GM20431 (cell line): ENCODE measurements around the gene PCLO.
"Not testable (repeated sequence)": the region's sequence is repeated elsewhere in the genome, so short reads cannot be mapped to it uniquely, and the experiment has no call there.

Experiments used
- in situ Hi-C: fragments of 300-500 bp; cut with MseI, MboI; formaldehyde crosslinking; loops from one replicate; pipeline ENCODE4 v1.15.0; 2020; ENCODE audit warnings: low sequenced_read_pairs; ENCODE audit not compliant: unreplicated experiment

Gene PCLO

GRCh38 chr7:82755705-82756551, 406.8 kb downstream of the PCLO start:
- in situ Hi-C loops = no loop called here

GRCh38 chr7:82750007-82750406, 412.7 kb downstream of the PCLO start:
- in situ Hi-C loops = no loop called here

DNA sequence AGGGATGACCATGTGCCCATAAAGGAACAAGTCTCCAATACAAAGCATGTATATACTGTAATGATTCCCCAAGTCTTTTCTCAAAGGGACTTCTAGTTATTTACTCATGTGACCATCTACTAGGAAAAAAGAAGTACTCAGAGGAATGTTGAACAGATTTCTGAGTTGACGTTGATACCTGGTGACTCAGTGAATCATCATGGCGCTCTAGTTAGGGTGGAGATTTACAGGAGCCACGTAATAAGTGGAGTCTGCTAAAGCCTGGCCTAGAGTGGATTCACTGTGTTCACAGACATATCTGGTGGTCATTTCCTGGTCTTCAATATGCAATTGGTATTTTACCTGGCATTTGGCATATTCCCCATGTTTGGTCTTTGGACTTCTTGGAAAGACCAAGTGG, 416.9 kb downstream of the PCLO start:
- in situ Hi-C loops = loop anchor here (25.0 kb wide), 2 partner anchors 709 to 1259 kb away; no protein-coding TSS in a partner anchor

- in situ Hi-C loops = loop anchor here (25.0 kb wide), 2 partner anchors 708 to 1258 kb away; no protein-coding TSS in a partner anchor
These were observed 417.6 kb downstream of the PCLO start for GRCh38 chr7:82745117-82745516.

GRCh38 chr7:82742163-82742562, 420.5 kb downstream of the PCLO start:
- in situ Hi-C loops = loop anchor here (25.0 kb wide), 2 partner anchors 705 to 1255 kb away; no protein-coding TSS in a partner anchor

- in situ Hi-C loops = loop anchor here (25.0 kb wide), 2 partner anchors 704 to 1254 kb away; no protein-coding TSS in a partner anchor
These were observed 421.2 kb downstream of the PCLO start for GRCh38 chr7:82741493-82741892.

- in situ Hi-C loops = loop anchor here (25.0 kb wide), 2 partner anchors 703 to 1253 kb away; no protein-coding TSS in a partner anchor
These were observed 422.3 kb downstream of the PCLO start for GRCh38 chr7:82740246-82740848.

DNA sequence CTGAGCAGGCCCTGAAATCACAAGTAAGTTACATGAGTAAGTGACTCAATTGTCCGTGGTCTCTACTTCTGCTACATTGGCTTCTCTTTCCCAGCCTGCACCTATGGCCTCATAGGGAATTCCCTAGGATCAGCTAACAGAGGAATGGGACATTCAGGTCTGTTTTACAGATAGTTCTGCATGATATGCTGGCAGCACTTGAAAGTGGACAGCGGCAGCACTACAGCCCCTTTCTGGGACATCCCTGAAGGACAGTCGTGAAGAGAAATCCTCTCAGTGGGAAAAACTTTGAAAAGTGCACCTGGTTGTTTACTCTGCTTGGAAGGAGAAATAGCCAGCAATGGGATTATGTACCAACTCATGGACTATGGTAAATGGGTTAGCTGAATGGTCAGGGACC, 426.1 kb downstream of the PCLO start:
- in situ Hi-C loops = loop anchor here (25.0 kb wide), 2 partner anchors 699 to 1249 kb away; no protein-coding TSS in a partner anchor

DNA sequence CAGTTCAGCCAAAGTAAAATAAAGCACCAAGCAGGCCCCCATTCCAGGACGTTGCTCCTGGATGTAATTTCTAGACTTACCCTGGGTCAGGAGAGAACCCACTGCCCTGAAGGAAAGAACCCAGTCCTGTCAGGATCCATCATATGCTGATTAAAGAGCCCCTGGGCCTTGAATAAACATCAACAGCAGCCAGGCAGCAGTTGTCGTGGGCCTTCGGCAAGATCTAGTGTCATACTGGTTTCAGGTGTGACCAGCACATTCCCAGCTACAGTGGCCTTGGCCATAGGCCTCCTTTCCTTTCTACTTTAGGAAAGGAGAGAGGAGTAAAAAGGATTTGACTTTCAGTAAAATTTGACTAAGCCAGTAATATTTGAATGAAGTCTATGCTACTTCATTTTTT, 430.0 kb downstream of the PCLO start:
- in situ Hi-C loops = loop anchor here (25.0 kb wide), 2 partner anchors 695 to 1245 kb away; no protein-coding TSS in a partner anchor

GRCh38 chr7:82729172-82730030, 433.3 kb downstream of the PCLO start:
- in situ Hi-C loops = loop anchor here (25.0 kb wide), 2 partner anchors 692 to 1242 kb away; no protein-coding TSS in a partner anchor

DNA sequence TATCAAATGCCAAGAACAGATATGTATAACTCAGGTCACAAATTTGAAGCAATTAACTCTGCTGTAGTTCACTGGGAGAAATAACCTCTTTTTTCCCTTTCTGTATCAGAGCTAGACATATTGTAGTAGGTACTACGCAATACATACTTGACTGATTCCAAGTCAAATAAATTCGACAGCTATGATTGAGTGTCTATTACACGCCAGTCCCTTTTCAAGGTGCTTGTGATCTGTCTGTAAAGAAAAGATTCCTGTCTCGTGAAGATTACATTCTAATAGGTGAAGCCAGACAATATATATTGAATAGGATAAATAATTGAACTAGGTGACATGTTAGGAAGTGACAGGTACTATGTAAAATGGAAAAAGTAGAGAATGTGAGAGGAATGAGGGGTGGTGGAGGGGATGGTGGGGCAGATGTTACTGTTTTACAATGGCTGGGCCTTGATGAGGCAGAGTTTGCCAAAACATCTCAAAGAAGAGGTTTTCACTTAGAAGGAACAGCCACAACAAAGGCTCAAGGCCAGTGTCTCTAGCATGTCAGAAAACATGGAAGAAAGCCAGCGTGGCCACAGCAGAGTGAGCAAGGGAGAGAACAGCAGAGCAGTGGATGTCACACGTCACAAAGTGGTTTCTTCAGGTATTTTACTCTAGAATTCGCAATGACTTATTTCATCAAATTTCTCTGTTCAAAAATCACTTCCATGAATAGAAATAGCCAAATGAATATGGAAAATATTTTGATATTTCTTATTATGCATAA, 436.5 kb downstream of the PCLO start:
- in situ Hi-C loops = loop anchor here (25.0 kb wide), 2 partner anchors 689 to 1239 kb away; no protein-coding TSS in a partner anchor

GRCh38 chr7:82723411-82723810, 439.3 kb downstream of the PCLO start:
- in situ Hi-C loops = no loop called here

DNA sequence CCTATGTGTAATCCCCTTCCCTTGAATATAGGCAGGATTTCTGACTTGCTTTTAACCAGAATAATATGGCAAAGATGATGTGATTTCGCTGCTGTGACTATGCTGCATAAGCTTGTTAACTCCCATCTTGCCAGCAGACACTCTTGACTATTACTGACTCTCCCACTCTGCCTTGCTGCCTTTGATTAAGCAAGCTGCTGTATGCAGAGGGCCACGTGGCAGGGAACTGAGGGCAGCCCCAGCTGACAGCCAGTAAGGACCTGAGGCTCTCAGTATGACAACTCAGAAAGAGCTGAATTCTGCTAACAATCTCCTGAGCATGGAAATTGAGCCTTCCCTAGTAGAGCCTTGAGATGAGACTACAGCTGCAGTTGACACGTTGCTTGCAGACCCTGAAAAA, 439.7 kb downstream of the PCLO start:
- in situ Hi-C loops = no loop called here

GRCh38 chr7:82715344-82715743, 447.3 kb downstream of the PCLO start:
- in situ Hi-C loops = no loop called here

DNA sequence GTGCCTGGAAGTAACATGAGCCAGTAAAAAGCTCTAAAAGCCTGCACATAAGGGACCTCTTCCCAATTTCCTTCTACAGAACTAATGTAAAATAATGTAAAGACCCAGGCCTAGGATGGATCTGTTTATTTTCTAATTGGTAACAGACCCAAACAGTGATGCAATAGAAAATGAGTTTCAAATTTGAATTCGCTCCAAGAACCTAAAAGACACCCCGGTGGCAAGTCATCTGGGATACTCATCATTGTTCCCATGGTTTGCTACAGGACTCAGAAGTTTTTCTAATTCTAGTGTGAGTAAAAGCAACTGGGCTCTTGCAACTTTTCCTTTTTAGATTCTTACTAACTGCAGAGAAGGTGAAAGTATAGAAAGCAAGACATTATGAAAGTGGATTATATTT, 447.8 kb downstream of the PCLO start:
- in situ Hi-C loops = no loop called here

DNA sequence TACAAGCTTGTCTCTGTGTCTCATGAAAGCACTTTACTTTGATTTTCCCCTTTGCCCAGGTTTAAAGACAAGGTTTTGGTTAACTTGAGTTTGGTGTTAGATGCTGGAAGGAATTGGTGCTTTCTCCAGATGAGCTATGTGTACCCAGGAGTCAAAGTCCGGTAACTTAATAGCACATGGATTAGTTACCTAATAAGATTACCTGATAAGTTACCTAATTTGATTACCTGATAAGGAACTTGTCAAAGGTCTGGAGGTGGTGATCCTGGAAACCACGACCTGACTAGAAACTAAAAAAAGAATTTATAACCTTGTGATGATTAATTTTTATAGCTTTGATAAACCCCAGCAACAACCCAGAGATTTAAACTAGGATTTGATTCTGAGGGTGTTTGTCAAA, 449.2 kb downstream of the PCLO start:
- in situ Hi-C loops = no loop called here

DNA sequence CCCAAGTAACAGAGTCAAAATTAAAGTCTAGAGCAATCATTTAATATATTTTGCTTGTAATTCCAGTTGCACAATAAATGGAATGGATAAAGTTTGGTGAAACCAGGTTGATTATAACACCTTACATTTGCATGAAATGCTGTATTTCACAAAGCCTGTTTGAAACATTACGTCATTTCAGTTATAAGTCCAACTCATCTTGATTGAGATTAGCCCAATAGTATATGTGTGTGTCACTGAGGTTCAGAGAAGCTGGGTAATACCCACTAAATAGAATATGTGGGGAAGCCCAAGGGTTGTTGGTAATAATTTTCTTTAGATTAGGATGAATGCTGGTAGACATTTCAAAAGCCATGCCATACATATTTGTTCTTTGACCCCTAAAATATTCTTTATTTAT, 456.3 kb downstream of the PCLO start:
- in situ Hi-C loops = not testable (repeated sequence)

- in situ Hi-C loops = no loop called here
These were observed 457.0 kb downstream of the PCLO start for GRCh38 chr7:82705517-82706260.

- in situ Hi-C loops = no loop called here
These were observed 458.6 kb downstream of the PCLO start for GRCh38 chr7:82704121-82704520.
